K562 (cell line): ENCODE results near the gene DMP1. TPM values are rescaled to one million over a fixed set of nuclear protein-coding genes. Genes with fewer than 3 reads are reported as not detected.

Experiments
- CREM ChIP-seq: IDR thresholded peaks from 2 replicates; pipeline ENCODE4 v1.6.1; 2014; ENCODE audit warnings: antibody characterized with exemption, low read depth
- HDAC6 ChIP-seq: IDR thresholded peaks from 2 replicates; pipeline ENCODE4 v1.6.1; 2012; ENCODE audit warnings: low read depth, mild to moderate bottlenecking, control low read depth, inconsistent platforms, low read length, moderate library complexity
- MNT ChIP-seq, 2 experiments: fragments of 450-650 bp; conservative IDR thresholded peaks; 2 replicates each; pipeline ENCODE4 v1.6.1; 2017; ENCODE audit warnings: mild to moderate bottlenecking in 2 of 2, moderate library complexity in 2 of 2
- NFATC3 ChIP-seq: fragments of 450-650 bp; IDR thresholded peaks from 2 replicates; pipeline ENCODE4 v1.6.1; 2017; ENCODE audit warnings: mild to moderate bottlenecking
- PURB ChIP-seq: sonication (generic); formaldehyde crosslinking; IDR thresholded peaks from 2 replicates; pipeline ENCODE4 v1.9.0; 2021; ENCODE audit warnings: low read depth, mild to moderate bottlenecking, missing genetic modification reagents
- RBFOX2 ChIP-seq: fragments of 200-400 bp; formaldehyde crosslinking; IDR thresholded peaks from 2 replicates; pipeline ENCODE4 v1.6.1; 2017; ENCODE audit warnings: low read depth, mild to moderate bottlenecking, low read length, moderate library complexity
- STAT5B ChIP-seq: fragments of 250-450 bp; sonication (Bioruptor Pico); IDR thresholded peaks from 2 replicates; pipeline ENCODE4 v1.8.0; 2021; ENCODE audit warnings: mild to moderate bottlenecking, inconsistent platforms
- ZNF75A ChIP-seq: fragments of 450-650 bp; formaldehyde crosslinking; IDR thresholded peaks from 2 replicates; pipeline ENCODE4 v1.4.0; 2020; ENCODE audit warnings: mild to moderate bottlenecking
- ZNF780A ChIP-seq: fragments of 250-450 bp; sonication (Bioruptor Pico); IDR thresholded peaks from 2 replicates; pipeline ENCODE4 v1.5.0; 2021; ENCODE audit warnings: mild to moderate bottlenecking
- ZNF830 ChIP-seq: fragments of 250-450 bp; sonication (Bioruptor Pico); IDR thresholded peaks from 2 replicates; pipeline ENCODE4 v1.5.0; 2021; ENCODE audit warnings: mild to moderate bottlenecking
- polyA plus RNA-seq, 8 experiments: library from polyadenylated mRNA; depleted of rRNA in 4 of 8; stranded (reverse) in 5 of 8; unstranded in 3 of 8; fragments of >200 nt; fragmentation: Nextera tagmentation in 2 of 8; fragmentation: Illumina TruSeq in 1 of 8; extraction: Ambion mirVana in 2 of 8; extraction: Trizol in 1 of 8; gene quantifications; 2 replicates each; pipeline versions ENCODE4 v1.2.1 to v1.2.3, GENCODE V29; 2011 to 2014; ENCODE audit warnings: inconsistent platforms in 1 of 8, missing spikeins in 1 of 8
- total RNA-seq, 7 experiments: library from RNA; depleted of rRNA in 6 of 7; stranded (reverse); fragments of >200 nt in 6 of 7; fragmentation: Illumina TruSeq in 2 of 7; extraction: Trizol in 2 of 7; gene quantifications; 2 replicates each; pipeline versions ENCODE4 v1.2.1 to v1.2.3, GENCODE V29; 2011 to 2021; ENCODE audit warnings: low replicate concordance in 1 of 7
- TF ChIP-seq, protein P1 (sequence below), 2 experiments: fragments of 450-650 bp; formaldehyde crosslinking in 1 of 2; IDR thresholded peaks; 2 replicates each; pipeline versions ENCODE4 v1.4.0 to v1.6.1; 2014 to 2020; ENCODE audit warnings: mild to moderate bottlenecking in 2 of 2, borderline replicate concordance in 1 of 2, low read depth in 1 of 2
- TF ChIP-seq, protein P2 (sequence below), 2 experiments: fragments of 450-650 bp in 1 of 2; sonication (generic) in 1 of 2; formaldehyde crosslinking in 1 of 2; IDR thresholded peaks in 1 of 2; conservative IDR thresholded peaks in 1 of 2; 2 replicates each; pipeline versions ENCODE4 v1.6.1 to v1.8.1; 2016 to 2023; ENCODE audit warnings: mild to moderate bottlenecking in 2 of 2, moderate library complexity in 2 of 2, inconsistent platforms in 1 of 2, missing genetic modification reagents in 1 of 2
- TF ChIP-seq, protein P3 (sequence below), 3 experiments: IDR thresholded peaks in 2 of 3; conservative IDR thresholded peaks in 1 of 3; 2 replicates each; pipeline ENCODE4 v1.5.1; 2011 to 2012; ENCODE audit warnings: low read length in 3 of 3, mild to moderate bottlenecking in 3 of 3, control low read depth in 2 of 3, improper control_type of control experiment in 1 of 3, inconsistent platforms in 1 of 3, low read depth in 1 of 3, mixed read lengths in 1 of 3, moderate library complexity in 1 of 3; ENCODE audit not compliant: insufficient read depth in 2 of 3

The DMP1 gene
- total and polyA plus RNA-seq, 9 of the 15 experiments (the other 6 are each of a cell fraction or from before 2014, with no cell fraction given), result not detected

DNA sequence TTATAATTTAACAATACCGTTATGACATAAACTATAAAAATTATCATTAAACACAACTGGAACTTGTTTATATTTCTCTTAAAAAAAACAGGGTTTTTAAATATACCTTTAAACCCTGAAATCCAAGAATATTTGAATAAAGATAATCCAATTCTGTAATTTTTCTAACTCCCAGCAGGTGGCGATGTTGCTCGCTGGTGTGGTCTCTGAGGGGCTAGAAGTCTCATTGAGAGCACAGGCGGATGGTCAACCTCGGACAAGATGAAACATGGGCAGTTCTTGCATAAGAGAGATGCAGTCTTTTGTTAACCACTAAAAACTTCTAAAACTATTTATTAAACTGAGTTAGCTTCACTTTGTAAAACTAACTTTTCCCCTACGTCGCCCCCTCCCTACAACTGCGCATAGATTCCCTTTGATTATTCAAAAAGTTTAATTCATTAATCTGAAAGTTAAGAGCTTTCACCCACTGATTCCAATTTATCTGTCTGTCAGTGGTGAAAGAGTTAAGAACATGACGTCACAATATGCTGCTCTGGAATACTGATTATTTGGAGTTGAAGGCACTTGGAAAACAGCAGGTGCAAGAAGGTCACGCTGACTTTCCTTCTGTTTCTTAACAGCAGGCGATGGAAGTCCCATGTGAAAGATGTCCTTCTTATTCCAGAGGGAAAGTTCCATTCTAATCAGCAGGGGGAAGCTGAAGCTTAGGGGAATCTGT lies 29.5 kb downstream of the DMP1 start (continued):
- TF ChIP-seq, protein P1, sequence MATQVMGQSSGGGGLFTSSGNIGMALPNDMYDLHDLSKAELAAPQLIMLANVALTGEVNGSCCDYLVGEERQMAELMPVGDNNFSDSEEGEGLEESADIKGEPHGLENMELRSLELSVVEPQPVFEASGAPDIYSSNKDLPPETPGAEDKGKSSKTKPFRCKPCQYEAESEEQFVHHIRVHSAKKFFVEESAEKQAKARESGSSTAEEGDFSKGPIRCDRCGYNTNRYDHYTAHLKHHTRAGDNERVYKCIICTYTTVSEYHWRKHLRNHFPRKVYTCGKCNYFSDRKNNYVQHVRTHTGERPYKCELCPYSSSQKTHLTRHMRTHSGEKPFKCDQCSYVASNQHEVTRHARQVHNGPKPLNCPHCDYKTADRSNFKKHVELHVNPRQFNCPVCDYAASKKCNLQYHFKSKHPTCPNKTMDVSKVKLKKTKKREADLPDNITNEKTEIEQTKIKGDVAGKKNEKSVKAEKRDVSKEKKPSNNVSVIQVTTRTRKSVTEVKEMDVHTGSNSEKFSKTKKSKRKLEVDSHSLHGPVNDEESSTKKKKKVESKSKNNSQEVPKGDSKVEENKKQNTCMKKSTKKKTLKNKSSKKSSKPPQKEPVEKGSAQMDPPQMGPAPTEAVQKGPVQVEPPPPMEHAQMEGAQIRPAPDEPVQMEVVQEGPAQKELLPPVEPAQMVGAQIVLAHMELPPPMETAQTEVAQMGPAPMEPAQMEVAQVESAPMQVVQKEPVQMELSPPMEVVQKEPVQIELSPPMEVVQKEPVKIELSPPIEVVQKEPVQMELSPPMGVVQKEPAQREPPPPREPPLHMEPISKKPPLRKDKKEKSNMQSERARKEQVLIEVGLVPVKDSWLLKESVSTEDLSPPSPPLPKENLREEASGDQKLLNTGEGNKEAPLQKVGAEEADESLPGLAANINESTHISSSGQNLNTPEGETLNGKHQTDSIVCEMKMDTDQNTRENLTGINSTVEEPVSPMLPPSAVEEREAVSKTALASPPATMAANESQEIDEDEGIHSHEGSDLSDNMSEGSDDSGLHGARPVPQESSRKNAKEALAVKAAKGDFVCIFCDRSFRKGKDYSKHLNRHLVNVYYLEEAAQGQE (IDR thresholded peaks at IDR 0.05; ENCODE audit: borderline replicate concordance), result peak; percentile 76; the same call in 1 of the 2 replicates
- TF ChIP-seq, protein P1 (CRISPR knock-in tag; IDR thresholded peaks at IDR 0.05; ENCODE audit: low read depth), result no peak
- TF ChIP-seq ZNF75A (CRISPR knock-in tag) (no peak), MNT (conservative IDR thresholded peaks at IDR 0.05) (no peak), STAT5B (CRISPR knock-in tag) (no peak), ZNF830 (CRISPR knock-in tag) (no peak), CREM (no peak), HDAC6 (no peak), PURB (no peak), RBFOX2 (no peak), ZNF780A (no peak), NFATC3 (no peak)
- TF ChIP-seq, protein P2, sequence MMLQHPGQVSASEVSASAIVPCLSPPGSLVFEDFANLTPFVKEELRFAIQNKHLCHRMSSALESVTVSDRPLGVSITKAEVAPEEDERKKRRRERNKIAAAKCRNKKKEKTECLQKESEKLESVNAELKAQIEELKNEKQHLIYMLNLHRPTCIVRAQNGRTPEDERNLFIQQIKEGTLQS (IDR thresholded peaks at IDR 0.05), result 0 out of 2 replicates have a peak, but pooled peaks have one; percentile 24
- TF ChIP-seq, protein P2 (CRISPR knock-in tag; conservative IDR thresholded peaks at IDR 0.05), result no peak
- TF ChIP-seq, protein P3, sequence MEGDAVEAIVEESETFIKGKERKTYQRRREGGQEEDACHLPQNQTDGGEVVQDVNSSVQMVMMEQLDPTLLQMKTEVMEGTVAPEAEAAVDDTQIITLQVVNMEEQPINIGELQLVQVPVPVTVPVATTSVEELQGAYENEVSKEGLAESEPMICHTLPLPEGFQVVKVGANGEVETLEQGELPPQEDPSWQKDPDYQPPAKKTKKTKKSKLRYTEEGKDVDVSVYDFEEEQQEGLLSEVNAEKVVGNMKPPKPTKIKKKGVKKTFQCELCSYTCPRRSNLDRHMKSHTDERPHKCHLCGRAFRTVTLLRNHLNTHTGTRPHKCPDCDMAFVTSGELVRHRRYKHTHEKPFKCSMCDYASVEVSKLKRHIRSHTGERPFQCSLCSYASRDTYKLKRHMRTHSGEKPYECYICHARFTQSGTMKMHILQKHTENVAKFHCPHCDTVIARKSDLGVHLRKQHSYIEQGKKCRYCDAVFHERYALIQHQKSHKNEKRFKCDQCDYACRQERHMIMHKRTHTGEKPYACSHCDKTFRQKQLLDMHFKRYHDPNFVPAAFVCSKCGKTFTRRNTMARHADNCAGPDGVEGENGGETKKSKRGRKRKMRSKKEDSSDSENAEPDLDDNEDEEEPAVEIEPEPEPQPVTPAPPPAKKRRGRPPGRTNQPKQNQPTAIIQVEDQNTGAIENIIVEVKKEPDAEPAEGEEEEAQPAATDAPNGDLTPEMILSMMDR (IDR thresholded peaks at IDR 0.05 in 2 of 3, conservative IDR thresholded peaks at IDR 0.05 in 1 of 3; ENCODE audit: insufficient read depth in 2 of 3, low read depth in 1 of 3, low read length in 3 of 3), result peak; percentile 79 to 86 (median 81)
